ENCODE data around the gene STX8.

Gene STX8

DNA sequence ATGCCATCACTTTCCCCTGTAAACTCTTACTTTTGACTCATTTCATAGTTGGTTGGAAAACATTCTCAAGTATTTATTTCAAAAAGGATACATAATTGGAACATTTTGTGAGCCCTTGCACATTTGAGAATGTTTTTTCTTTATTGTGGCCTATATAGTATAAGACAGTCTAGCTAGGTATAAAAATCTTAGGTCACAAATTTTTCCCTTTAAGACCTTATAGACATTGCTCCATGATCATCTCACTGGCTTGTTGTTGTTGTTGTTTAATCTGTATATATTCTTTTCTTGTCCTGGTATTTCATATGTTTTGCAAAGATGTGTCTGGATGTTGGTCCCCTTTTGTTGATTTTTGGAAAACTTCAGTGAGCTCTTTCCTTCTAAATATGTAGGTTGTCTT, 360.2 kb downstream of the STX8 start:
- TF ChIP-seq, protein P1, sequence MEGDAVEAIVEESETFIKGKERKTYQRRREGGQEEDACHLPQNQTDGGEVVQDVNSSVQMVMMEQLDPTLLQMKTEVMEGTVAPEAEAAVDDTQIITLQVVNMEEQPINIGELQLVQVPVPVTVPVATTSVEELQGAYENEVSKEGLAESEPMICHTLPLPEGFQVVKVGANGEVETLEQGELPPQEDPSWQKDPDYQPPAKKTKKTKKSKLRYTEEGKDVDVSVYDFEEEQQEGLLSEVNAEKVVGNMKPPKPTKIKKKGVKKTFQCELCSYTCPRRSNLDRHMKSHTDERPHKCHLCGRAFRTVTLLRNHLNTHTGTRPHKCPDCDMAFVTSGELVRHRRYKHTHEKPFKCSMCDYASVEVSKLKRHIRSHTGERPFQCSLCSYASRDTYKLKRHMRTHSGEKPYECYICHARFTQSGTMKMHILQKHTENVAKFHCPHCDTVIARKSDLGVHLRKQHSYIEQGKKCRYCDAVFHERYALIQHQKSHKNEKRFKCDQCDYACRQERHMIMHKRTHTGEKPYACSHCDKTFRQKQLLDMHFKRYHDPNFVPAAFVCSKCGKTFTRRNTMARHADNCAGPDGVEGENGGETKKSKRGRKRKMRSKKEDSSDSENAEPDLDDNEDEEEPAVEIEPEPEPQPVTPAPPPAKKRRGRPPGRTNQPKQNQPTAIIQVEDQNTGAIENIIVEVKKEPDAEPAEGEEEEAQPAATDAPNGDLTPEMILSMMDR (IDR thresholded peaks at IDR 0.05; ENCODE audit: low read depth, low read length): no peak
- Histone ChIP-seq H3K4me1 (no peaks in the 10 kb centered on the region), H3K4me3 (ENCODE audit: low read depth, low read length) (no peak overlapping the region), H3K27me3 (no peaks in the 10 kb centered on the region), H3K9me3 (no peaks in the 10 kb centered on the region), H3K36me3 (no peaks in the 10 kb centered on the region)
- DNase-seq: no peak

DNA sequence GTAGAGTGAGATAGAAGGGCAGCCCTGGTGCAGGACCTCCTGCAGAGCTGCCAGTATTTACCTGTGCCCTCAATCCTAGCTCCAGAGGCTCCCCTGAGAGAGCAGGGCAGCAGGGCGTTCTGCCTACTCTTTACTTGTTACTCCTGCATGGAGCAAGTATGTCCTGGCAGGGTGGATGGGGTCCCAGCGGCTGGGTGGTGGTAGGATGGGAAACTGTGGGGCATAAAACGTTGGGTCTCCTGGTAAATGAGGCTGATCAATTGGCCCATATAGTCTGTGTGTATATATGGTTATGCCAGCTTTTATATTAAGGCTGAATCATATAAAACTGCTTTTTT, 362.3 kb downstream of the STX8 start:
- DNase-seq: no peak

DNA sequence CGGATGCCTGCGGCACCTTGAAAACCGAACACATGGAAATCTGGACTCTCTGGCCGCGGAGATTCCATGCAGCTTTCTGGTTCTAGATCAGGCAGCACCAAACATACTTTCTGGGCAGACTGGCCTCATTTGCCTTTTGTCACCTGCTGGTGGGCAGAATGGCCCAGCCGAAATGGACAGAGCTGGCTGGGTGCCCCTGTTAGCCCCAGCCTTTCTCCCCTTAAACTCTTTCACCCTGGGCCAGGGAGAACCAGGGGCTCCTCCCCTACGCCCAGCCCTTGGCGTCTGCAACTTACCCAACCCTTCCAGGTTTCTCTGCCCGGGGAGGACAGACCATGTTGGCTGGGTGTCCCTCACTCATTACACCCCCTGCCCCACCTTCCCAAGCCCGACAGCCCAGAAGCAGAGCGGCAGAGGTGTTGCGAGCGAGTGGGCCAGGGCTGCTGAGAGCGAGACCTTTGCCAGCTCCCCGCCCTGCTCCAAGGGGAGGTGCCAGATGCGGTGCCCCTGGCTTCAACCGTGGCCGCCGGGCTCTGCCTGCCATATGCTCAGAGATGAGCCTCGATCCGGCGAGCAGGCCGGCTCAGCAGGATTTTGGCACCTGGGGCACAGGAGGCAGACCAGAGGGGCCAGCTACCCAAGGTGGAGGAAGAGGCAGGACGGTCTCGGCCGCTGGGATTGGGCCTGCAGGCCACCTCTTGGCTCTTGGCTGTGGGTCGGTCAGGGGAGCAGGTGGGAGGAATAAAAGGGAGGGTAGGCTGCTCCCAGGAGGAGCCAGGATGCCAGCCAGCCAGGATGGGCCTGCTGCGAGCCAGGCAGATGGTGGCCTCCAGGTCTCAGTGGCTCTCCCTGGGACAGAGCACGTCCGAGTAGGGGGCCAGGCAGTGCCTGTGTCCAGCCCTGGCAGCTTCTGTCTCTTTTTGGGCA, 363.0 kb downstream of the STX8 start:
- no peaks in the 10 kb centered on the region for H3K27me3 ChIP-seq
- H3K36me3 ChIP-seq: no peaks in the 10 kb centered on the region
- no peaks in the 10 kb centered on the region for H3K4me1 ChIP-seq
- TF ChIP-seq, protein P1 (IDR thresholded peaks at IDR 0.05; ENCODE audit: low read depth, low read length): no peak
- DNase-seq: no peak
- no peak overlapping the region for H3K4me3 ChIP-seq (ENCODE audit: low read depth, low read length)
- no peaks in the 10 kb centered on the region for H3K9me3 ChIP-seq

More for the DNA sequence above, 362.3 kb downstream of the STX8 start:
- TF ChIP-seq, protein P1 (IDR thresholded peaks at IDR 0.05; ENCODE audit: low read depth, low read length): no peak
- Histone ChIP-seq H3K4me3 (ENCODE audit: low read depth, low read length) (no peak overlapping the region), H3K4me1 (no peaks in the 10 kb centered on the region), H3K9me3 (no peaks in the 10 kb centered on the region), H3K27me3 (no peaks in the 10 kb centered on the region), H3K36me3 (no peaks in the 10 kb centered on the region)

DNA sequence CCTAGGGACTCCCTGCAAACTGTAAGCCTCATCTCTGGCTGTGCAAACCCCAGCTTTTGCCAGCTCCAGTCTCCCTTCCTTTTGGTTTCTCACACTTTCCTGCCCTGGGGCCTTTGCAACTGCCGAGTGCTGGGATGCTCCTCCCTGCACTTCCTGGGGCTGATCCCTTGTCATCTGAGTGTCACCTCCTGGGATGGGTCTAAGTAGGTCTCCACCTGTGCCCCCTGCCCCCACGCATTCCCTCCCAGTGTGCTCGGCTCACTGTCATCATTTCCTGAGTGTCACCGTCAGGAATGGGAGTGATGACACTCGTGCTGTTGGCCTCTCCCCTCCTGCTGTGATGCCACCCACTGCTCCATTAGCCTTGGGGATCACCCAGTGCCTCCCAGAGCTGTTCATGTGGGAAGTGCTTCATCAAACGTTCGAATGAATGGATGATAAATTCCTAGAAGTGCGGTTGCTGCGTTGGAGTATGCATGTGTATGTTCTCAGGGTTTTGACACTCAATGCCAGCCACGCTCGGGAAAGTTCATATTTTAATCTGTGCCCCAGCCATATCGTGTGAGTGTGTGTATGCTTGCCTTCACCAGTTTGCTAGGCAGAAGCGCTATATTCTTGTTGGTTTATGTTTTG, 364.4 kb downstream of the STX8 start:
- Histone ChIP-seq H3K36me3 (no peaks in the 10 kb centered on the region), H3K9me3 (no peaks in the 10 kb centered on the region), H3K27me3 (no peaks in the 10 kb centered on the region), H3K4me1 (no peaks in the 10 kb centered on the region), H3K4me3 (ENCODE audit: low read depth, low read length) (no peak overlapping the region)
- no peak for DNase-seq
- TF ChIP-seq, protein P1 (IDR thresholded peaks at IDR 0.05; ENCODE audit: low read depth, low read length): no peak

DNA sequence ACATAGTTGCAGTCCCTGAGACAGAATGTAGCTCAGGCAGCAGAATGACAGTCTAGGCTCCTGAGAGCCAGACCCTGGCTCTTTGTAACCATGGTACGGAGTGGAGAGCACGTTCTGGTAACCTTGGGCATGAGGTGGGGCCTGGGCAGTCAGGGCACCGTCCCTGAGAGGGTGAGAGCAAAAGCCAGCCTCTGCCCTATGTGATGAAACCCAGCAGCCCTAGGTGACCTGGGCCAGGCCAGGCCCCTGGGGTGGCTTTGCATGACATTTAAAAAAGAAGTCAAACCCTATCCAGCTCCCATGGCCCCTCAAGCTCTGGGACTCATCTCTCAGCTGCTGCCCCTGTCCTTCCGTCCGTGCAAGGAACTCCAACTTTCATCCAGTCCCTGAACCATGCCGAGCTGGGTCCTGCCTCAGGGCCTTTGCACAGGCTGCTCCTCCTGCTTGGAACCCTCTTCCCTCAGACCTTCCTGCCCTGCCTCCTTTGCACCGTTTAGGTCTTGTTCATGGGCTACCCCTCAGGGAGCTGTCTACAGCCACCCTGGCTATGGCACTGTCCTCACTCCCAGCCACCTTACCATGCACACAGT, 365.7 kb downstream of the STX8 start:
- no peaks in the 10 kb centered on the region for H3K4me1 ChIP-seq
- H3K4me3 ChIP-seq (ENCODE audit: low read depth, low read length): no peak overlapping the region
- no peaks in the 10 kb centered on the region for H3K36me3 ChIP-seq
- TF ChIP-seq, protein P1 (IDR thresholded peaks at IDR 0.05; ENCODE audit: low read depth, low read length): no peak
- no peaks in the 10 kb centered on the region for H3K27me3 ChIP-seq
- no peak for DNase-seq
- H3K9me3 ChIP-seq: no peaks in the 10 kb centered on the region
